Epithelial cell of esophagus (primary cell): ENCODE data around the gene BCAT1.
A peak's percentile ranks its signal among the peaks of the same experiment; 100 is the strongest.

Experiments
- DNase-seq: peaks from one replicate; pipeline ENCODE4 v3.0.0; 2010; ENCODE audit warnings: low read depth
- H3K4me3 ChIP-seq: 2 replicates; pipeline ENCODE4 v1.5.1; 2011; ENCODE audit warnings: mild to moderate bottlenecking, low read length, control low read depth
- CTCF ChIP-seq: IDR thresholded peaks from 2 replicates; pipeline ENCODE4 v1.5.1; 2011; ENCODE audit warnings: low read depth, mild to moderate bottlenecking, low read length, control low read depth, inconsistent platforms; ENCODE audit not compliant: insufficient read depth; ENCODE audit errors: missing control alignments

The BCAT1 gene

GRCh38 chr12:24838531-24838950, 110.4 kb downstream of the BCAT1 start:
- no peak for TF ChIP-seq CTCF
- no peak overlapping the region for H3K4me3 ChIP-seq
- peak; percentile 36 for DNase-seq

GRCh38 chr12:24835377-24835776, 113.5 kb downstream of the BCAT1 start:
- no peak for TF ChIP-seq CTCF
- no peak for DNase-seq
- no peak overlapping the region for H3K4me3 ChIP-seq

- H3K4me3 ChIP-seq = no peak overlapping the region
- DNase-seq = no peak
- no peak for TF ChIP-seq CTCF
Measured at GRCh38 chr12:24833513-24833912, 115.4 kb downstream of the BCAT1 start.

GRCh38 chr12:24823808-24824515, 124.9 kb downstream of the BCAT1 start:
- no peak for TF ChIP-seq CTCF
- no peak overlapping the region for H3K4me3 ChIP-seq
- DNase-seq = no peak

- H3K4me3 ChIP-seq = no peak overlapping the region
- TF ChIP-seq CTCF = no peak
- DNase-seq = peak; percentile 55
Measured at GRCh38 chr12:24822121-24822899, 126.6 kb downstream of the BCAT1 start.

- peak; percentile 86 for DNase-seq
- no peak overlapping the region for H3K4me3 ChIP-seq
- no peak for TF ChIP-seq CTCF
Measured at GRCh38 chr12:24821691-24822090, 127.2 kb downstream of the BCAT1 start.
